HepG2 (cell line): ENCODE measurements around the gene TPM2.

Source experiments
- BRCA1 ChIP-seq: sonication (generic); formaldehyde crosslinking; IDR thresholded peaks from 2 replicates; pipeline ENCODE4 v1.4.0; 2020; ENCODE audit warnings: missing genetic modification reagents
- CBX1 ChIP-seq: IDR thresholded peaks from one replicate; pipeline ENCODE4 v1.6.1; 2016; ENCODE audit warnings: antibody characterized with exemption, low read depth
- CREB1 ChIP-seq, 2 experiments: fragments of 450-650 bp in 1 of 2; IDR thresholded peaks; 2 replicates each; pipeline ENCODE4 v1.6.1; 2016 to 2017; ENCODE audit warnings: control low read depth in 1 of 2, mild to moderate bottlenecking in 1 of 2, missing compliant biosample characterization in 1 of 2, missing genetic modification characterization in 1 of 2
- CTCF ChIP-seq: sonication (generic); formaldehyde crosslinking; IDR thresholded peaks from 2 replicates; pipeline ENCODE4 v1.5.0; 2020; ENCODE audit warnings: mild to moderate bottlenecking, missing genetic modification reagents, moderate library complexity
- EP300 ChIP-seq, 3 experiments: sonication (generic) in 1 of 3; formaldehyde crosslinking in 1 of 3; IDR thresholded peaks; 2 replicates each; pipeline versions ENCODE4 v1.5.1 to v1.6.1; 2011 to 2020; ENCODE audit warnings: low read depth in 2 of 3, low read length in 2 of 3, borderline replicate concordance in 1 of 3, improper control_type of control experiment in 1 of 3, mild to moderate bottlenecking in 1 of 3, missing genetic modification reagents in 1 of 3, moderate library complexity in 1 of 3
- ERF ChIP-seq: IDR thresholded peaks from 2 replicates; pipeline ENCODE4 v1.6.1; 2018; ENCODE audit warnings: missing biosample characterization, missing genetic modification reagents
- HNRNPK ChIP-seq: fragments of 200-400 bp; formaldehyde crosslinking; IDR thresholded peaks from 2 replicates; pipeline ENCODE4 v1.6.1; 2018; ENCODE audit warnings: low read length, low read depth, moderate library complexity, mild to moderate bottlenecking; ENCODE audit not compliant: poor library complexity, severe bottlenecking
- KLF9 ChIP-seq: IDR thresholded peaks from 2 replicates; pipeline ENCODE4 v1.6.1; 2016; ENCODE audit warnings: low read depth
- MAFF ChIP-seq: IDR thresholded peaks from 2 replicates; pipeline ENCODE4 v1.6.1; 2011; ENCODE audit warnings: low read depth, low read length, improper control_type of control experiment
- MYC ChIP-seq: sonication (generic); formaldehyde crosslinking; IDR thresholded peaks from 2 replicates; pipeline ENCODE4 v1.9.0; 2021; ENCODE audit warnings: missing genetic modification reagents, borderline replicate concordance
- POLR2A ChIP-seq, 2 experiments: IDR thresholded peaks; 2 replicates each; pipeline ENCODE4 v1.6.1; 2011; ENCODE audit warnings: low read depth in 2 of 2, low read length in 2 of 2, mild to moderate bottlenecking in 1 of 2, moderate library complexity in 1 of 2; ENCODE audit not compliant: insufficient read depth in 1 of 2
- SMC3 ChIP-seq: IDR thresholded peaks from 2 replicates; pipeline ENCODE4 v1.6.1; 2011; ENCODE audit warnings: low read length, improper control_type of control experiment
- ZNF282 ChIP-seq: fragments of 450-650 bp; IDR thresholded peaks from 2 replicates; pipeline ENCODE4 v1.6.1; 2018; ENCODE audit not compliant: partially characterized antibody
- ZNF543 ChIP-seq: sonication (generic); formaldehyde crosslinking; IDR thresholded peaks from 2 replicates; pipeline ENCODE4 v1.4.0; 2020; ENCODE audit warnings: mild to moderate bottlenecking, missing genetic modification reagents

DNA sequence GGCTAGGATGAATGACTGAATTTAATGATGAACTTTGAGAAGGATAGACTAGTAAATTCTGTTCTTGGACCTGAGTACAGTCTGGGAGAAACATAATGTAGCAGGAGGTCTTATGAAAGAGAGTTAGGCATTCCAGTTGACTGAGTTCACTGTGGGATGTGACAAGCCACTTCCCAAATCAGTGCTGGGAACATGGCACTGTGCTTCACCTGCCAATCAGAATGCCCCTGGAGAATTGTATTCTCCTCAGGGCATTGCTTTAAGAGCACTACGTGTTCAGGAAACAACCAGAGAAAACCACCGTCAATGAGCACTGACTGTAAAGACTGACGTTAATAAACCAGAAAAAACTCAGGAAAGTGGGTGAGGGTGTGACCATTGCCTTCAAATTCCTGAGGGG lies 30.4 kb downstream of the TPM2 start:
- no peak for TF ChIP-seq CREB1 (IDR thresholded peaks at IDR 0.05)
- TF ChIP-seq CREB1 (CRISPR knock-in tag; IDR thresholded peaks at IDR 0.05), result no peak
- no peak for TF ChIP-seq KLF9 (CRISPR knock-in tag)
- TF ChIP-seq MAFF, result no peak
- no peak for TF ChIP-seq CBX1
- TF ChIP-seq MYC, result no peak
- TF ChIP-seq BRCA1 (CRISPR knock-in tag), result no peak
- no peak for TF ChIP-seq ZNF543 (CRISPR knock-in tag)
- TF ChIP-seq EP300 (IDR thresholded peaks at IDR 0.05; ENCODE audit: low read depth in 2 of 2, low read length in 2 of 2), result no peak
- TF ChIP-seq EP300 (CRISPR knock-in tag; IDR thresholded peaks at IDR 0.05; ENCODE audit: borderline replicate concordance), result no peak
- no peak for TF ChIP-seq CTCF (CRISPR knock-in tag)
- no peak for TF ChIP-seq POLR2A (IDR thresholded peaks at IDR 0.05; ENCODE audit: insufficient read depth in 1 of 2, low read depth in 2 of 2, low read length in 2 of 2)
- TF ChIP-seq ERF (CRISPR knock-in tag), result no peak
- TF ChIP-seq HNRNPK, result no peak
- no peak for TF ChIP-seq ZNF282
- TF ChIP-seq SMC3, result no peak
